ENCODE data around the gene ELP2.
"Not testable (repeated sequence)": the region's sequence is repeated elsewhere in the genome, so short reads cannot be mapped to it uniquely, and the experiment has no call there.

Gene ELP2

GRCh38 chr18:36189486-36189885 is 59.8 kb downstream of the ELP2 start:
- no peak for DNase-seq (ENCODE audit: low read depth)

DNA sequence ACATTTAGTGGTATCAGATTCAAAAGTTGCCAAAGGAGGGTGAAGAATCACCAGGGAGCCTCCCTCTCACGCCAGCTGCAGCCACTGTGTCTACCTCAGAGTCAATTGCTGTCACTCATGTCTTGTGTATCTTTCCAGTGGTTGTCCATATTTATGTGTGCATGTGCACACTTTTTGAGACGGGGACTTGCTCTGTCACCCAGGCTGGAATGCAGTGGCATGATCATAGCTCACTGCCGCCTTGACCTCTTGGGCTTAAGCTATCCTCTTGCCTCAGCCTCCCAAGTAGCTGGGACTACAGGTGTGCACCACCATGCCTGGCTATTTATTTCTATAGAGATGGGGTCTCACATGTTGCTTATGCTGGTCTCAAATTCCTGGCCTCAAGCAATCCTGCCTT is 61.6 kb downstream of the ELP2 start:
- no peak for DNase-seq (ENCODE audit: low read depth)

- no peak for DNase-seq (ENCODE audit: low read depth)
Observed at GRCh38 chr18:36191711-36192110, 62.0 kb downstream of the ELP2 start.

- no peak for DNase-seq (ENCODE audit: low read depth)
Observed at GRCh38 chr18:36194600-36195315, 65.1 kb downstream of the ELP2 start.

- DNase-seq (ENCODE audit: low read depth): no peak
Observed at GRCh38 chr18:36195427-36196122, 65.9 kb downstream of the ELP2 start.

DNA sequence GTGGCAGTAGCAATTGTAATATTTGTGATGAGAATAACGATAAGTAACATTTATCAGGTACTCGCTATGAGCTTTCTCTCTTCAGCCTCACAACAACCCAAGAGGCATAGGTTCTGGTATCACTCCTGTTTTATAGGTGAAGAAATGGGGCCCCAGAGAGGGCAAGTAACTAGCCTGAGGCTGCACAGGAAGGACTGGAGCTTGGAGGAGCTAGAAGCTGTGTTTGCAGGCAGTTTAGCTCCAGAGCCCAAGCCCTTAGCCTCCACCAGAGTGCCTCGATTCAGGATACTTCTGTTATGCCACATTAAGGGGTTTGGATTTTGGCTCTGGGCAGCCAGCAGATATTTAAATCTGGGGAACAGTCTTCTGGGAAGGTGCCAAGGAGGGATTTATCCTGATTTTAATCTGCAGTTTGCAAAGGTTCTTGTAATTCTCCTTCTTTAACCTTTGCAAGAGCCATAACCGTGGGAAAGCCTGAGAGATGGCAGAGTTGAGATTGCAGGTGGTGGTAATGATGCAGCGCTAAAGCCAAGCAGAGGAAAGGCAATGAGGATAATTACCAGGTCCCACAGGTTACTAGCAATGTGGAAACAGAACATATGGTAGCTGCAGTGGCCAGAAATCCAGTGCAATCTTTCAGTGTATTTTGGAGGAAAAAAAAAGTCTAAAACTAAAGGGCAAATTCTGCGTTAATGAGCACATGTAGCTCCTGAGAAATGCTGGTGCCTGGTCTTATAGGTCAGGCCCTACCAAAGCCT is 66.7 kb downstream of the ELP2 start:
- DNase-seq (ENCODE audit: low read depth): no peak

- no peak for DNase-seq (ENCODE audit: low read depth)
Observed at GRCh38 chr18:36197511-36198166, 67.9 kb downstream of the ELP2 start.

DNA sequence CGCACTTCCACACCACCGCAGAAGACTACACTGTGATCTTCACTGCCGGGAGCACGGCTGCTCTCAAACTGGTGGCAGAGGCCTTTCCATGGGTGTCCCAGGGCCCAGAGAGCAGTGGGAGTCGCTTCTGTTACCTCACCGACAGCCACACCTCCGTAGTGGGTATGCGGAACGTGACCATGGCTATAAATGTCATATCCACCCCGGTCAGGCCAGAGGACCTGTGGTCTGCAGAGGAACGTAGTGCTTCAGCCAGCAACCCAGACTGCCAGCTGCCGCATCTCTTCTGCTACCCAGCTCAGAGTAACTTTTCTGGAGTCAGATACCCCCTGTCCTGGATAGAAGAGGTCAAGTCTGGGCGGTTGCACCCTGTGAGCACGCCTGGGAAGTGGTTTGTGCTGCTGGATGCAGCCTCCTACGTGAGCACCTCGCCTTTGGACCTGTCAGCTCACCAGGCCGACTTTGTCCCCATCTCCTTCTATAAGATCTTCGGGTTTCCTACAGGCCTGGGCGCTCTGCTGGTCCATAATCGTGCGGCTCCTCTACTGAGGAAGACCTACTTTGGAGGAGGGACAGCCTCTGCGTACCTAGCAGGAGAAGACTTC is 70.1 kb downstream of the ELP2 start:
- no peak for DNase-seq (ENCODE audit: low read depth)

DNA sequence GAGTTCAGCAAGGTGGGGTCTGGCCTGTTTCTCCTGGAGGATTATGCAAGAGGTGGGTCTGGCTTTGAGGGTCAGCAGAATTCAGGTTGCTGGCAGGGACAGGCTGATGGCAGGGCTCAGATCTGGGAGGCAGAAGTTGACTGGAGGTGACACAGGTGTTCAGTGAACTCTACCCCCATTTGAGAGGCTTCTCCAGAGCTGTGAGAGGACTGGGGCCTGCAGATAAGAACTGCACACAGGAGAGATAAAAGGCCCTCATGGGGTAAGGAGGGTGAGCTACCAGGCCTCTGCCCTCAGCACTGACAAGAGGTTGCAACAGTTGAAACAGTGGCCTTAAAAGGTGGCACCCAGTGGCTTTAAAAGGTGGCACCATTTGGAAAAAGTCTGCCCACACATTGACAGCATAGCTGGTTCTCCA is 70.7 kb downstream of the ELP2 start:
- DNase-seq (ENCODE audit: low read depth): no peak

GRCh38 chr18:36201765-36202164 is 72.1 kb downstream of the ELP2 start:
- no peak for DNase-seq (ENCODE audit: low read depth)

DNA sequence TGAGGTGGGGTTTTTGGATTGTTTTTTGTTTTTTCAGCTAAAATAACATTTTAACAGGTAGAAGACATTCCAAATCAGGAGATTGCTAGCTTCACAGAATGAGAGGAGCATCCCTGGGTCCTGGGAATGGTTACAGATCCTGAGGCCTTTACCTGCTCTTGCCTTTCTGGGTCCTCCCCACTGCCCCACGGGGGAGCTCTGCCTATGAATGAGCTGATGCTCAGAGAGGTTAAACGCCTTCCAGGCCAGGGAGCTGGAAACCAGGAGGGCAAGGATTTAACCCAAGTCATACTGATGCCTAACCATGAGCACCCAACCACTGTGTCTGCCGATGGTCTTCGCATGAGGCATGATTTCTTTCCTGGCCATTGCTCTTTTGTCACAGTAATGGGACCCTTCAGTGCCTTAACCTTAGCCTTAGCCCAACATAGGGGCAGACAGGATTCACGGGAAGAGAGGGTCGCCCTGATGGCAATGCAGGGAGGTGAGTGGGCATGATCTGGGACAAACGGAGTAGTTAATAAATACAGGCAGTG is 73.7 kb downstream of the ELP2 start:
- DNase-seq (ENCODE audit: low read depth): no peak

DNA sequence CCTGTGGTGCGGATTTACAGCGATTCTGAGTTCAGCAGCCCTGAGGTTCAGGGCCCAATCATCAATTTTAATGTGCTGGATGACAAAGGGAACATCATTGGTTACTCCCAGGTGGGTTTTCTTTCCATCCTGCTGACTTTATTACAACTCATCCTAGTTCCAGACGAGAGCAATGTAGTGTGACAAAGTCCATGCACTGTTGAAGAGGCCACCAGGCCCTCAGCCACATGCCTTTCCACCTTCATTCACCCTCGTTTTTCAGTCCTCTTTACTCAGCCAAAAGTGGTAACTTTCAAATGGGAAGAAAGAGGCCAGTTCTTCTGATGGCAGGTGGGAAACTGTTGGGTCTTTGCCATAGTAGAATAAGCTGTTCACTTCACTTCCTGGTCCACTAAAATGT is 75.5 kb downstream of the ELP2 start:
- no peak for DNase-seq (ENCODE audit: low read depth)

DNA sequence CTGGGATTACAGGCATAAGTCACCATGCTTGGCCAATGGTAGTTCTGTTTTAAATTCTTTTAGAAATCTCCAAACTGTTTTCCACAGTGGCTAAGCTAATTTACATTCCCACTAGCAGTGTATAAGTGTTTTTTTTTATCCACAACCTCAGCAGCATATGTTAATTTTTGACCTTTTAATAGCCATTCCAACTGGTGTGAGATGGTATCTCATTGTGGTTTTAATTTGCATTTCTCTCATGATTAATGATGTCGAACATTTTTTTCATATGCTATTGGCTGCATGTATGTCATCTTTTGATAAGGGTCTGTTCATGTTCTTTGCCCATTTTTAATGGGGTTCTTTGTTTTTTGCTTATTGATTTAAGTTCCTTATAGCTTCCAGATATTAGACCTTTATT is 77.6 kb downstream of the ELP2 start:
- no peak for DNase-seq (ENCODE audit: low read depth)

DNA sequence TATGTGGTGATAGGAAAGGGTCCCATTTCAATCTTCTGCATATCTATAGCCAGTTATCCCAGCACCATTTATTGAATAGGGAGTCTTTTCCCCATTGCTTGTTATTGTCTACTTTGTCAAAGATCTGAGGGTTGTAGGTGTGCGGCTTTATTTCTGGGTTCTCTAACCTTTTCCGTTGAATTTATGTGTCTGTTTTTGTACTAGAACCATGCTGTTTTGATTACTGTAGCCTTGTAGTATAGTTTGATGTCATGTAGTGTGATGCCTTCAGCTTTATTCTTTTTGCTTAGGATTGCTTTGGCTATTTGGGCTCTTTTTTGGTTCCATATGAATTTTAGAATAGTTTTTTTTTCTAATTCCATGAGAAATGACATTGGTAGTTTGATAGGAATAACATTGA is 78.3 kb downstream of the ELP2 start:
- DNase-seq (ENCODE audit: low read depth): not testable (repeated sequence)

DNA sequence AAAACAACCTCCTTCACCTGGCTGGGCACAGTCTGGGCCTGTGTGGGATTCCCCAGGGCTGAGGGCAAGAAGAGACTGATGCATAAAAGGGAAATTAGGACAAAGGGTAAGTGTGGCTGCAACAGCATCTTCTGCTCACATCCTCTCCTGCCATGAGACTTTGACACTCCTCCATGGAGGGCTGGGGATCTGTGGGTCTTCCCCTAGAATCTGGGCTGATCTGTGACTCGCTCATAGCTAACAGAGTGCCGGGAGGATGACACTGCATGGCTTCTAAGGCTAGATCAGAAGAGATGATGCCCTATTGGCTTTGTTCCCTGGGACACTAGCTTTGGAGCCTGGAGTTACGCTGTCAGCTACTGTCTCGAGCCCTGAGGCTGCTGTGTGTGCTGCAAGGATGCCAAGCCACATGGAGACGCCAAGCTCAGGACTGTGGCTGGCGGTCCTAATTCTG is 81.9 kb downstream of the ELP2 start:
- DNase-seq (ENCODE audit: low read depth): peak; percentile 58

- no peak for DNase-seq (ENCODE audit: low read depth)
Observed at GRCh38 chr18:36212301-36213171, 82.8 kb downstream of the ELP2 start.

GRCh38 chr18:36214811-36215210 is 85.1 kb downstream of the ELP2 start:
- DNase-seq (ENCODE audit: low read depth): no peak

DNA sequence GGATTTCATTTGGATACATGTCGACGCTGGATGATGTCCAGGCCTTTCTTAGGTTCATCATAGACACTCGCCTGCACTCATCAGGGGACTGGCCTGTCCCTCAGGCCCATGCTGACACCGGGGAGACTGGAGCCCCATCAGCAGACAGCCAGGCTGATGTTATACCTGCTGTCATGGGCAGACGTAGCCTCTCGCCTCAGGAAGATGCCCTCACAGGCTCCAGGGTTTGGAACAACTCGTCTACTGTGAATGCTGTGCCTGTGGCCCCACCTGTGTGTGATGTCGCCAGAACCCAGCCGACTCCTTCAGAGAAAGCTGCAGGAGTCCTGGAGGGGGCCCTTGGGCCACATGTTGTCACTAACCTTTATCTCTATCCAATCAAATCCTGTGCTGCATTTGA is 85.9 kb downstream of the ELP2 start:
- no peak for DNase-seq (ENCODE audit: low read depth)

DNA sequence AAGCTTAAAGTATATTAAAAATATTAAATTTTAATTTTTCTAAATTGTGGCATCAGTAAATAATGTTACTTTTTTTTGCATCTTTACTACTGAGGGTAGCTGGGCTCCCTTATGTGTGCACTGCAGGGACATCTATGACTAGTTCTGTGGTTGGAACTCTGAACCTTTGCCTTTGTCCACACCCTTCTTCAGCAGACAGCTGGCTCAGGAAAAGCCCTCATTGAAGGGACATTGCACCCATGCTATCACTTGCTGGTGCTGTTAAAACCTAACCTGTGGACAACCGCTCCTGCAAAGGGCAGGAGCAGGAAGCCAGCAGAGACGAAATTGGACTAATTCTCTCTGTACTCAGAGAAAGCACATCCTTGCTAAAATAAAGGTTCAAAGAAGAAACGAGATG is 87.6 kb downstream of the ELP2 start:
- DNase-seq (ENCODE audit: low read depth): no peak

GRCh38 chr18:36229188-36229587 is 99.5 kb downstream of the ELP2 start:
- no peak for DNase-seq (ENCODE audit: low read depth)
